HG03103 (cell line): Measurements from ENCODE around the gene N4BP3.

ENCODE experiments used
- ATAC-seq: cut with Tn5 transposase; IDR thresholded peaks from one replicate; pipeline ENCODE4 v1.9.1; 2021; ENCODE audit warnings: low read depth; ENCODE audit not compliant: unreplicated experiment

Gene N4BP3

GRCh38 chr5:178094345-178094744 lies 19.0 kb upstream of the N4BP3 start:
- ATAC-seq = no peak

DNA sequence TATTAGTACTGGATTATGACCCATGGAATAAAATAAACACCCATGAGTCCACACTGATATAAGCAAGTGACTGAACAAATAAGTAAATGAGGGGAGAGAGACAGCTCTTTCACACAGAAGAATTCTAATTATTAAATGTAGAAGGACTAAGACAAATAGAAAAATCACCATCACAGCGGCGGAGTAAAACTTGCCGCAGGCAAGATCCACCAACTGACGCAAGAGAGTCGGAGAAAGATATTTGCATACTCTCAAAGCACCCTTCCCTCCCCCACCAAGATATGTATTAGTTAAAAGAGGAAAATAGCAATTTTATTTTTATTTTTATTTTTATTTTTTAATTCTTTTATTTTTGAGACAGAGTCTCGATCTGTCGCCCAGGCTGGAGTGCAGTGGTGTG lies 14.6 kb upstream of the N4BP3 start:
- no peak for ATAC-seq

DNA sequence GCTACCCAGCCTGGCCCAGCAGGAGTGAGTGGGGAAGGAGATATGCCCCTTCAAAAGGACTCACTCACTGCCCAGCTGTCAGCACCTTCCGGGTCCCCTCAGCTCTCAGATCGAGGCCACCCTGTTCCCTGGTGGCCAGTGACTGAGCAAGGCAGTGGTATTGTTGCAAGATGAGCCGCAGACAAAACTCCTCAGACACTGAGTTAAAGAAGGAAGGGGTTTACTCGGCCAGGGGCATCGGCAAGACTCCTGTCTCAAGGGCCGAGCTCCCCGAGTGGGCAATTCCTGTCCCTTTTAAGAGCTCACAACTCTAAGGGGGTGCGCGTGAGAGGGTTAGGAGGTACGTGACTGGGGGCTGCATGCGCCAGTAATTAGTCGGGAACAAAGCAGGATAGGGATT lies 9.7 kb upstream of the N4BP3 start:
- ATAC-seq = no peak

DNA sequence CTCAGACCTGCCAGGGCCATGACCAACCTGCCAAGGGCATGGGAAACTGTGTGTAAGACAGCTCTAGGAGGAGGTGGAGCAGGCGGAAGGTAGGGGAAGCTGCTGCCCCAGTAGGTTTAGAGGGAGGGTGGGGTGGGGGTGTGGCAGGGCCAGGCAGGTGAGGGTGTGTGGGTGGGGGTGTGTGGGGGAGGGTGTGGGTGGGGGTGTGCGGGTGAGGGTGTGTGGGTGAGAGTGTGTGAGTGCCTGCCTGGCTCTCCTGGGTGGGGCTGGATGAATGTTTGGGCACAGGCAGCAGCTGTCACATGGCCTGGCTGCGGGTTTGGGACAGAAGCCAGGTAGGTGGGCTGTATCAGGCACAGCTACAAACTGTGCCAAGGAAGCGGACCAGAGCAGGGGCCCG lies 8.8 kb upstream of the N4BP3 start:
- no peak for ATAC-seq

DNA sequence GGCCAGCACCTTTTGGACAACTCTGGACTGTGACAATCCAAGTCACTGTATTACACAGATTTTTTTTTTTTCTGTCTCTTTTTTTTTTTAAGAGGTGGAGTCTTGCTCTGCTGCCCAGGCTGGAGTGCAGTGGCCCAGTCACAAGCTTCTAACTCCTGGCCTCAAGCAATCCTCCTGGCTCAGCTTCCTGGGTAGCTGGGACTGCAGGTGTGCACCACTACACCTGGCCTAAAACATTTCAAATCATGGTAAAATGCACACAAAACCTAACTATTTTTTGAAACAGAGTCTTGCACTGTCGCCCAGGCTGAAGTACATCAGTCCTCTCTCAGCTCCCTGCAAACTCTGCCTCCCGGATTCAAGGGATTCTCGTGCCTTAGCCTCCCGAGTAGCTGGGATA lies 7.2 kb upstream of the N4BP3 start:
- ATAC-seq = no peak

DNA sequence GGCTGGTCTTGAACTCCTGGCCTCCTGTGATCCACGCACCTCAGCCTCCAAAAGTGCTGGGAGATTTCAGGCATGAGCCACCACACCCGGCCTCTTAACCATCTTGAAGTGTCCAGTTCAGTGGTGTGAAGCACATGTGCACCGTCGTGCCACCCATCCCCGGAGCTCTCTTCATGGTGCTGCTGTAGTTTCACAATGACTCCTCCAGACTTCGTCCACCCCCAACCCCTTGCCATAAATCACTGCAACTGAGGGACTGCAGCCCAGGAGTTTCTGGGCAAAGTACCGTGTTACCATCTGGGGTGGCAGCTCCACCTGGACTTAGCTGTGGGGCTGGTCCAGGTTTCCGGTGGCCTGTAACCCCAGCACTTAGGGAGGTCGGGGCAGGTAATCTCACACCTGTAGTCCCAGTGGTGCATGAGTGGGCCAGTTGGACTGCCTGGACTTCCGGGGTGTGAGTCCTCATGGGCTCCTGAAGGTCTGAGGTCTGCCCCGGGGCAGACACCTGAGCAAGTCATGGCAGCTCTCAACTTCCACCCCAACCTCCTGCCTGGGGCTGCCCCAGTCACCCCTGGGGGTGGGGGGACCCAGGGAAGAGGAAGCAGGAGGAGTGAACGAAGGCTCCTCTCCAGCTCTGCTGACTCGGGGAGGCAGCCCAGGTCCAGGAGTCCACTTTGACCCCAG lies 6.6 kb upstream of the N4BP3 start:
- ATAC-seq = no peak

DNA sequence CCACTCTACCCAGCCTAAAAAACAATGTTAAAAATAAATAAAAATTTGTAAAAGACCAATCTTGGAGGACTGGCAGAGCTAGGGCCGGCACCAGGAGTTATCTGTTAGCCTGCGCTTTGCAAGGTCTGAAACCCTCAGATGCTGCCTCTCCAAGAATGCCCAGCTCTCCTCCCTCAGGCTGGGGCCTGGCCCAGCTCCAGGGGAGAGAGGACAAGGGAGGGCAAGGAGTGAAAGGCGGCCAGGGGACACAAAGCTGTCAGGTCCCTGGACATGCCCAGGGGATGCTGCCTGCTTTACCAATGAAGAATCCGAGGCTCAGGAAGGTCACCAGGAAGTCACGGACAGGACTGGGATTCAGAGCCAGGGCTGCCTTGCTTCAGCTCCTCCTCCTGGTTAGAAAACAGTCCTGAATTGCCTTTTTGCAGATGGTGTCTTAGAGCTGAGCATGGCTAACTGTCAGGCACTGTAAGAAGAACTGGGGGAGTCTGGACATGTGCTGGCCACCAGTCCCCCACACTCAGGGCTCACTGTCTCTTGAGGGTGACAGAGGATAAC lies 5.5 kb upstream of the N4BP3 start:
- ATAC-seq = no peak

- ATAC-seq = no peak
Observed at GRCh38 chr5:178108446-178108845, 4.9 kb upstream of the N4BP3 start.

DNA sequence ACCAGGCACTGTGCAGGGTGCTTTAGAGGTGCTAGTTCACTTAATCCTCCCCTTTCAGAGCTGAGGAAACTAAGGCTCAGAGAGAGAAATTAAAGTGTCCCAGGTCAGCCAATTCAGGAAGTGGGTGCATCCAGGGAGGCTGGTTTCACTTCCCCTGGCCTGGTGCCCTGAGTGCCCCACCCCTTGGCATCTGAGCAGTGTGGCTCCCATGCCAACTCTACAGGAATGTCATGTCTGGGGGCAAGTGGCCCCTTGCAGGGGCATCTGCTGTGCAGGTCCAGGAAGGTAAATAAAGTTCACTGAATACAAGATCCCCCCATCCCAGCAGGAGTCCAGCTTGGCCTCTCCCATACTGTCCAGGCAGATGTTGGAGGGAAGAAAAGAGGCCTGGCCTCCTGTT lies 4.4 kb upstream of the N4BP3 start:
- no peak for ATAC-seq

DNA sequence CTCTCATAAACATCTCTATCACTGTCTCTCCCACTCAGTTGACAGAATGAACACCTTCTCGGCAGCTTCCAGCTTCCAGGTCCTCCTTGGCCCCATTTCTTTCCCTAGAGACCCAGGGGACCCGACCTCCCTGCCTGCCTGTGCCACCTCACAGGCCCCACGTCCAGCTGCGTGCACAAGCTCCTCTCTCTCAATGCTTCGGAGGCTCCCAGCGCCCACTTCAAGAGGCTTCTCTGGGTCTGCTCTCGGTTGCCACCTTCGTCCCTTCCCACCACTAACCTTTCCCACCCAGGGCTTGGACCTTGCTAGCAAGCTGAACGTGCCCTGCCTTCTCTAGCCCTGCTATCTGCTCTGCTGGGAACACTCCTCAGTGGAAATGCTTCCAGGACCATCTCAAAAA lies 2.8 kb upstream of the N4BP3 start:
- ATAC-seq = no peak

DNA sequence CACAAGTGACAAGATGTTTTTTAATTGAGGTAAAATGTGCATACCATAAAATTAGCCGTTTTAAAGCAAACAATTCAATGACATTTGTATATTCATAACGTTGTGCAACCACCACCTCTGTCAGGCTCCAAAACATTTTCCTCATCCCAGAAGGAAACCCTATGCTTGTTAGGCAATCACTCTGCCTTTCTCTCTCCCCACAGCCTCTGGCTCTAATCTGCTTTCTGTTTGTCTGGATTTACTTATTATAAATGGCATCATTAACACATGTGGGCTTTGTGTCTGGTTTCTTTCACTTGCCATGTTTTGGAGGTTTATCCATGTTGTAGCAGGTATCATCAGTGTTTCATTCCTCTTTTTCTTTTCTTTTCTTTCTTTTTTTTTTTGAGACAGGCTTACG lies 1.4 kb upstream of the N4BP3 start:
- no peak for ATAC-seq

DNA sequence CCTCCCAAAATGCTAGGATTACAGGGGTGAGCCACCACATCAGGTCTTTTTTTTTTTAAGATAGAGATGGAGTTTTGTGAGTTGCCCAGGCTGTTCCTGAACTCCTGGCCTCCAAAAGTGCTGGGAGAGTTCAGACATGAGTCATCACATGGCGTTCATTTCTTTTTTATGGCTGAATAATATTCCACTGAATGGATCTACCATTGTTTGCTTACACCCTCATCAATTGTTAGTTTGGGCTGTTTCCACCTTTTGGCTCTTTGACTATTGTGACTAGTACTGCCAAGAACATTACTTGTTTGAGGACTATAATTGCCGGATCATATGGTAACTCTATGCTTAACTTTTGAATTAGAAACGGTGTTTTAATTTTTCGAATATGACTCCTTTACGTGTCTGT lies 787 bp upstream of the N4BP3 start:
- ATAC-seq = no peak

DNA sequence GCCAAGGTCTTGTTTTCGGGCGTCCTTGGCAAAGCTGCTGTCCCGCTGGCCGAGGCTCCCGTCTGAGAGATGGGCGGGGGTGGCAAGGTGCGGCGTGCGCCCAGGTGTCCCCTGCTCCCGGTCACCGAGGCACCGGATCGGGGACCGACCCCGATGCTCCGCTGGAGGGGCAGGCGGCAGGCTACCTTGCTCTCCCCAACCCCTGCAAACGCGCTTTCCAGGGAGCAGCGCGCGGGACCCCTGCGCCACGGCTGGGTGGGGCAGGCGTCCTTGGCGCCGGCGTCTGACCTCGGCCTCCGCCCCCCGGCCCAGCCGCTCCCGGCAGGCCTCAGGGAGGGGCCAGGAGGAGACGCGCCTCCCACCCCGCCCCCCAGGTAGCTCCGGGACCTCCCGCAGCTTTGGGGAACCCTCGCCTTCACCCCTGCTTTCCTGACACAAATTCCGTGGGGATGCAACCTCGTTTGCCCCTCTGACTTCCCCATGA lies 551 bp downstream of the N4BP3 start:
- ATAC-seq = no peak

DNA sequence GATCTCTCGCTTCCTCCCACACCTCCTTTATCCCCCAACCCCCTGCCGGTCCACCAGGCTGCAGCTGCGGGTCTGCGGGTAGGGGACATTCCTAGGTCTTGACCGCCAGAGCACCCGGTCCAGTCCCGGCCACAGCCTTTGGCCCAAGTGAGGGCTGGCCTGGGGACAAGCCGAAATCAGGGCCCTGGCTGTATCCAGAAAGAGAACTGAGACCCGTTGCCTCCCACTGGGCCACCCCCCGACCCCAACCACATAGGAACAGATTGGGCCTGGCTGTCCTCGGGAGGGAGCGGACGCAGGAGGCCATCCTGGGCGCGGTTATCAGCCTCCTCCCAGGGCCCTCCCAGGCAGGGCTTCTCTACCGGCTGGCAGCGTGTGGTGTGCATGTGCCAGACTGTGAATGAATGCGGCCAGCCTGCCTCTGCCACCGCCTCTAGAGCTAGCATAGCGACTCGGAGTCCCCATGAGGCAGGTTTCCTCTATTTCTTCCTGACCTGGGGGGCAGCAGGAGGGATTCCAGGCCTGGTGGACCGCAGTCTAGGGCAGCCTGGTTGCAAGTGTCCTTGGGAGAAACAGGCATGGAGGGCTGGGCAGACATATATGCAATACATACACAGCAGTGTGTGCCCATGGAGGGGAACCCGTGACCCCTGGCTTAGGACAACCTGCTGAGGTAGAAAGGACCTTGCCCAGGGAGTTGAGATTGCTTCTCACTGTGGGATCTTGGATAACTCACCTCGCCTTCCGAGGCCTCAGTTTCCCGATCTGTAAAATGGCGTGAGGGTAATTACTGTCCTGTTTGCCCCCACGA lies 1.2 kb downstream of the N4BP3 start:
- ATAC-seq = no peak

DNA sequence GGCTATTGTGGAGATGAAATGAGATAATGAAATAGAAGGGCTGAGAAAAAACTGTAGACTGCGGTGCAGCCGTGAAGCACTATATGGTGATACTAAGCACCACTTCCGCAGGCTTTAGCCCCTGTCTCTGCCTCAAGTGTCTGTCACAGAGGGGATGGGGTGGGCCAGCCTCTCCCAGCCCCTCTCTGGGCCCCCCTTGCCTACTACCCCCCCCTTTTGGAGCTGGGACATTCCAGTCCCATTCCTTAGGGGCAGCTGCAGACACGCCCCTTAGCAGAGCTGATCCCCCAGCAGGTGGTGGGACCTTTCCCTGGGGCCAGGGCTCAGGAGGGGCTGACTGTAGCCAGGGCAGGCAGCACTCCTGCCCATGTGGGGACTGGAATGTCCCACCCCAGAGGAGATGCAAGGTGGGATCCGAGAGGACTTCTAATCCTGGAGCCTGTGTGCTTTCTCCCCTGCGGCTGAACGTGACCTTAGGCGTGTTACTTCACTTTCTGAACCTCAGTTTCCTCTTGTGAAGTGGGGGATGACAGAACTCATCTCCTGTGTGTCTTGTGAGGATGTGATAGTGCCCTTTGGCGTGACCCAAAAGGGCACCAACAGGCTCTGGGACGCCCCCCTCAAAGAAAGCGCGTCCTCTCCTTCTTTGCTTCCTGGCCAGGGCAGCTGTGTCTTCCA lies 1.9 kb downstream of the N4BP3 start:
- no peak for ATAC-seq

GRCh38 chr5:178115814-178116142 lies 2.4 kb downstream of the N4BP3 start:
- ATAC-seq = no peak

- ATAC-seq = peak; percentile 22
Observed at GRCh38 chr5:178116143-178116885, 3.0 kb downstream of the N4BP3 start.

- no peak for ATAC-seq
Observed at GRCh38 chr5:178117923-178118701, 4.8 kb downstream of the N4BP3 start.

- ATAC-seq = no peak
Observed at GRCh38 chr5:178119915-178120606, 6.7 kb downstream of the N4BP3 start.
